Fibroblast of skin of scalp (primary cell): ENCODE measurements around the gene MEGF11.

Experiments used
- DNase-seq: peaks from one replicate; pipeline ENCODE4 v3.0.0-alpha.2; 2013

Gene MEGF11

GRCh38 chr15:66049353-66049752 lies 204.2 kb downstream of the MEGF11 start:
- no peak for DNase-seq

- no peak for DNase-seq
Measured at GRCh38 chr15:66047321-66048024, 206.1 kb downstream of the MEGF11 start.

- DNase-seq = no peak
Measured at GRCh38 chr15:66046751-66047150, 206.8 kb downstream of the MEGF11 start.

- no peak for DNase-seq
Measured at GRCh38 chr15:66046326-66046725, 207.2 kb downstream of the MEGF11 start.

- no peak for DNase-seq
Measured at GRCh38 chr15:66045542-66045941, 208.0 kb downstream of the MEGF11 start.

- no peak for DNase-seq
Measured at GRCh38 chr15:66044837-66045236, 208.7 kb downstream of the MEGF11 start.

- no peak for DNase-seq
Measured at GRCh38 chr15:66043264-66043663, 210.3 kb downstream of the MEGF11 start.

- DNase-seq = no peak
Measured at GRCh38 chr15:66042624-66043023, 210.9 kb downstream of the MEGF11 start.

- no peak for DNase-seq
Measured at GRCh38 chr15:66041276-66041675, 212.3 kb downstream of the MEGF11 start.

- DNase-seq = no peak
Measured at GRCh38 chr15:66040211-66040892, 213.2 kb downstream of the MEGF11 start.

GRCh38 chr15:66039117-66039871 lies 214.3 kb downstream of the MEGF11 start:
- DNase-seq = peak; percentile 22

GRCh38 chr15:66038387-66039116 lies 215.0 kb downstream of the MEGF11 start:
- DNase-seq = no peak

- DNase-seq = no peak
Measured at GRCh38 chr15:66036859-66037258, 216.7 kb downstream of the MEGF11 start.

GRCh38 chr15:66035901-66036300 lies 217.6 kb downstream of the MEGF11 start:
- DNase-seq = no peak

- no peak for DNase-seq
Measured at GRCh38 chr15:66033143-66033542, 220.4 kb downstream of the MEGF11 start.

- no peak for DNase-seq
Measured at GRCh38 chr15:66032006-66032405, 221.5 kb downstream of the MEGF11 start.

GRCh38 chr15:66030650-66031049 lies 222.9 kb downstream of the MEGF11 start:
- no peak for DNase-seq

GRCh38 chr15:66029650-66030049 lies 223.9 kb downstream of the MEGF11 start:
- DNase-seq = no peak

- DNase-seq = no peak
Measured at GRCh38 chr15:66027268-66027805, 226.2 kb downstream of the MEGF11 start.

- DNase-seq = no peak
Measured at GRCh38 chr15:66025972-66026371, 227.6 kb downstream of the MEGF11 start.

GRCh38 chr15:66025015-66025452 lies 228.5 kb downstream of the MEGF11 start:
- DNase-seq = peak; percentile 7

- no peak for DNase-seq
Measured at GRCh38 chr15:66024116-66024515, 229.4 kb downstream of the MEGF11 start.
